ENCODE measurements around the gene SSTR3. TPM values are rescaled to one million over a fixed set of nuclear protein-coding genes. Genes with fewer than 3 reads are reported as not detected.

The SSTR3 gene
- total and polyA plus RNA-seq, 4 donors = 0.19 TPM; not detected in 3

DNA sequence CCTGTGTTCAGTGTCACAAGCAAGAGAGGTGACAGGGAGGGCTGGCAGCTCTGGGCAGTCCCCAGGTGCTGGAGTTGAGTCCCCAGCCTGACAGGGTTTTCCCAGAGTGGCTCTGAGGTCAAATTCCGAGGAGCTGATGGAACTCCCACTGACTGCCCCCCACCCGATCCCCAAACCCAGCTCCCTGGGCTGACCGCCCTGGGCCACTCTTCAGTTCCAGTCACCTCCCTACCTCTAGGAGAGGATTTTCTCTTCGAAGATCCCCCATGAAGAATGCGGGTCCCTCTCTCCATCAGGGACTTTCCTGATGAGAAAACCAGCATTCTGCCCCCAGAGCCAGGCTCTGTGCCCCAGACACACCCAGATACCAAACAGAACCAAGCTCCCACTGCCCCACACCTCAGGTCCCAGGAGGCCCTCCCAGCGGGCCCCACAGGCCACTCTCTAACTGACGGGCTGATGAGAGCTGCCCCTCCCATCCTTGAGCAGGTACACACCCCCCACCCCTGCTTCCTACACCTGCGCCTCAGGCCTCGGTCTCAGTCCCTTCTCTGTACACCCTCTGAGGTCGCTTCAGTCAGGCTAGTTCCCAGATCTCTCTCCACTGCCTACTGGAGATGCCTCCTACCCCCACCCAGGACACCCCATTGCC is 43.9 kb upstream of the SSTR3 start:
- H3K9me3 ChIP-seq (ENCODE audit: control insufficient read depth in 4 of 4, low read length in 3 of 4) = no peaks in the 10 kb centered on the region
- DNase-seq (ENCODE audit: low spot score) = no peak
- 78% methylated on average over 10 of the region's 10 CpGs for WGBS
- no peak for TF ChIP-seq GABPA (IDR thresholded peaks at IDR 0.05 in 1 of 2, conservative IDR thresholded peaks at IDR 0.05 in 1 of 2)
- no peak for TF ChIP-seq REST (IDR thresholded peaks at IDR 0.05)
- no peak for TF ChIP-seq FOXA2 (IDR thresholded peaks at IDR 0.05)
- TF ChIP-seq NR2F2 (IDR thresholded peaks at IDR 0.05) = no peak
- no peak for TF ChIP-seq RAD21 (IDR thresholded peaks at IDR 0.05)
- no peak for TF ChIP-seq HNF4G (IDR thresholded peaks at IDR 0.05)
- no peak overlapping the region for H3K27ac ChIP-seq (ENCODE audit: low read depth in 1 of 2, low read length in 2 of 2)
- no peak overlapping the region for H3K4me3 ChIP-seq (ENCODE audit: low read depth in 1 of 3, low read length in 3 of 3)
- H3K9ac ChIP-seq (ENCODE audit: low read depth in 1 of 2, low read length in 2 of 2) = no peak overlapping the region
- no peaks in the 10 kb centered on the region for H3K4me1 ChIP-seq (ENCODE audit: control insufficient read depth in 4 of 4, insufficient read depth in 4 of 4, low read length in 3 of 4)
- no peaks in the 10 kb centered on the region for H3K36me3 ChIP-seq (ENCODE audit: control insufficient read depth in 4 of 4, insufficient read depth in 3 of 4, low read depth in 1 of 4, low read length in 3 of 4)
- H3K27me3 ChIP-seq (ENCODE audit: control insufficient read depth in 4 of 4, insufficient read depth in 4 of 4, low read length in 3 of 4) = no peaks in the 10 kb centered on the region

DNA sequence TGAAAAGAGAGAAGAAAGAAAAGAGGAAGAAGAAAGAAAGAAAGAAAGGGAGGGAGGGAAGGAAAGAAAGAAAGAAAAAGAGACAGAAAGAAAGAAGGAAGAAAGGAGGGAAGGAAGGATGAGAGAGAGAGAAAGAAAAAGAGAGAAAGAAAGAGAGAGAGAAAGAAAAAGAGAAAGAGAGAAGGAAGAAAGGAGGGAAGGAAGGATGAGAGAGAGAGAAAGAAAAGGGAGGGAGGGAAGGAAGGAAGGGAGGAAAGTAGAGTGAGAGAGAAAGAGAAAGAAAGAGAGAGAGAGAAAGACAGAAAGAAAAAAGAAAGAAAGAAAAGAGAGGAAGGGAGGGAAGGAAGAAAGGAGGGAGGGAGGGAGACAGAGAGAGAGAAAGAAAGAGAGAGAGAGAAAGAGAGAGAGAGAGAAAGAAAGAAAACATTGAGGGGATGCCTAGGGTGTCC is 43.3 kb upstream of the SSTR3 start:
- TF ChIP-seq SP1 (IDR thresholded peaks at IDR 0.05) (no peak), EGR1 (IDR thresholded peaks at IDR 0.05; ENCODE audit: low read depth in 2 of 2) (no peak)
- TF ChIP-seq, protein P1, sequence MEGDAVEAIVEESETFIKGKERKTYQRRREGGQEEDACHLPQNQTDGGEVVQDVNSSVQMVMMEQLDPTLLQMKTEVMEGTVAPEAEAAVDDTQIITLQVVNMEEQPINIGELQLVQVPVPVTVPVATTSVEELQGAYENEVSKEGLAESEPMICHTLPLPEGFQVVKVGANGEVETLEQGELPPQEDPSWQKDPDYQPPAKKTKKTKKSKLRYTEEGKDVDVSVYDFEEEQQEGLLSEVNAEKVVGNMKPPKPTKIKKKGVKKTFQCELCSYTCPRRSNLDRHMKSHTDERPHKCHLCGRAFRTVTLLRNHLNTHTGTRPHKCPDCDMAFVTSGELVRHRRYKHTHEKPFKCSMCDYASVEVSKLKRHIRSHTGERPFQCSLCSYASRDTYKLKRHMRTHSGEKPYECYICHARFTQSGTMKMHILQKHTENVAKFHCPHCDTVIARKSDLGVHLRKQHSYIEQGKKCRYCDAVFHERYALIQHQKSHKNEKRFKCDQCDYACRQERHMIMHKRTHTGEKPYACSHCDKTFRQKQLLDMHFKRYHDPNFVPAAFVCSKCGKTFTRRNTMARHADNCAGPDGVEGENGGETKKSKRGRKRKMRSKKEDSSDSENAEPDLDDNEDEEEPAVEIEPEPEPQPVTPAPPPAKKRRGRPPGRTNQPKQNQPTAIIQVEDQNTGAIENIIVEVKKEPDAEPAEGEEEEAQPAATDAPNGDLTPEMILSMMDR (IDR thresholded peaks at IDR 0.05; ENCODE audit: low read depth, low read length, missing input control) = no peak
- TF ChIP-seq, protein P2, sequence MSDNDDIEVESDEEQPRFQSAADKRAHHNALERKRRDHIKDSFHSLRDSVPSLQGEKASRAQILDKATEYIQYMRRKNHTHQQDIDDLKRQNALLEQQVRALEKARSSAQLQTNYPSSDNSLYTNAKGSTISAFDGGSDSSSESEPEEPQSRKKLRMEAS (IDR thresholded peaks at IDR 0.05) = no peak
- Histone ChIP-seq H3K9ac (ENCODE audit: low read depth in 1 of 2, low read length in 2 of 2) (no peak overlapping the region), H3K9me3 (ENCODE audit: control insufficient read depth in 4 of 4, low read length in 3 of 4) (no peaks in the 10 kb centered on the region), H3K27me3 (ENCODE audit: control insufficient read depth in 4 of 4, insufficient read depth in 4 of 4, low read length in 3 of 4) (no peaks in the 10 kb centered on the region), H3K36me3 (ENCODE audit: control insufficient read depth in 4 of 4, insufficient read depth in 3 of 4, low read depth in 1 of 4, low read length in 3 of 4) (no peaks in the 10 kb centered on the region), H3K4me3 (ENCODE audit: low read depth in 1 of 3, low read length in 3 of 3) (no peak overlapping the region), H3K27ac (ENCODE audit: low read depth in 1 of 2, low read length in 2 of 2) (no peak overlapping the region), H3K4me1 (ENCODE audit: control insufficient read depth in 4 of 4, insufficient read depth in 4 of 4, low read length in 3 of 4) (no peaks in the 10 kb centered on the region)
- no peak for DNase-seq (ENCODE audit: low spot score)

- Histone ChIP-seq H3K9ac (ENCODE audit: low read depth in 1 of 2, low read length in 2 of 2) (no peak overlapping the region), H3K4me1 (ENCODE audit: control insufficient read depth in 4 of 4, insufficient read depth in 4 of 4, low read length in 3 of 4) (no peaks in the 10 kb centered on the region), H3K36me3 (ENCODE audit: control insufficient read depth in 4 of 4, insufficient read depth in 3 of 4, low read depth in 1 of 4, low read length in 3 of 4) (no peaks in the 10 kb centered on the region), H3K9me3 (ENCODE audit: control insufficient read depth in 4 of 4, low read length in 3 of 4) (no peaks in the 10 kb centered on the region), H3K4me3 (ENCODE audit: low read depth in 1 of 3, low read length in 3 of 3) (no peak overlapping the region), H3K27ac (ENCODE audit: low read depth in 1 of 2, low read length in 2 of 2) (no peak overlapping the region), H3K27me3 (ENCODE audit: control insufficient read depth in 4 of 4, insufficient read depth in 4 of 4, low read length in 3 of 4) (no peaks in the 10 kb centered on the region)
- DNase-seq (ENCODE audit: low spot score) = no peak
- TF ChIP-seq HNF4G (IDR thresholded peaks at IDR 0.05) (no peak), FOXA1 (IDR thresholded peaks at IDR 0.05) (no peak), NR2F2 (IDR thresholded peaks at IDR 0.05) (no peak), GABPA (IDR thresholded peaks at IDR 0.05 in 1 of 2, conservative IDR thresholded peaks at IDR 0.05 in 1 of 2) (no peak), YY1 (IDR thresholded peaks at IDR 0.05) (no peak)
- TF ChIP-seq, protein P1 (IDR thresholded peaks at IDR 0.05; ENCODE audit: low read depth, low read length, missing input control) = no peak
- 76% methylated on average over 5 of the region's 5 CpGs for WGBS
Observed at GRCh38 chr22:37254867-37255233, 42.6 kb upstream of the SSTR3 start.

All from liver (tissue), 9 donors.